Ascending aorta (tissue), 2 donors: ENCODE data around the gene RUNX2. TPM values are rescaled to one million over a fixed set of nuclear protein-coding genes. Genes with fewer than 3 reads are reported as not detected.

Experiments used
- DNase-seq, 2 donors: peaks; one replicate each; pipeline ENCODE4 v3.0.0-alpha.2; 2019; ENCODE audit warnings: low spot score in 2 of 2
- H3K27ac ChIP-seq, 2 donors: fragments of 200-600 bp; sonication (generic); one replicate each; pipeline ENCODE4 v1.5.1; 2016 to 2017; ENCODE audit warnings: mild to moderate bottlenecking in 1 of 2
- H3K27me3 ChIP-seq: fragments of 200-600 bp; sonication (generic); one replicate; pipeline ENCODE4 v1.5.1; 2017
- H3K36me3 ChIP-seq, 2 donors: fragments of 200-600 bp; sonication (generic); one replicate each; pipeline ENCODE4 v1.5.1; 2016
- H3K4me1 ChIP-seq, 2 donors: fragments of 200-600 bp; sonication (generic); one replicate each; pipeline ENCODE4 v1.5.1; 2016 to 2017; ENCODE audit warnings: mild to moderate bottlenecking in 1 of 2
- H3K4me3 ChIP-seq, 2 donors: fragments of 200-600 bp; sonication (generic); one replicate each; pipeline ENCODE4 v1.5.1; 2016 to 2017; ENCODE audit warnings: mild to moderate bottlenecking in 1 of 2
- H3K9me3 ChIP-seq, 2 donors: fragments of 200-600 bp; sonication (generic); one replicate each; pipeline ENCODE4 v1.5.1; 2016
- intact Hi-C: fragments of 100-400 bp; cut with DNase I; formaldehyde crosslinking; loops from one replicate; pipeline ENCODE4 v1.15.1; 2023
- total RNA-seq: library from RNA; depleted of rRNA; stranded (reverse); fragments of >200 nt; gene quantifications from one replicate; pipeline ENCODE4 v1.1.0, GENCODE V29; 2016
- TF ChIP-seq, protein P1 (sequence below), 3 experiments: fragments of 200-600 bp in 2 of 3; fragments of 450-650 bp in 1 of 3; sonication (generic) in 2 of 3; IDR thresholded peaks; one replicate each; pipeline ENCODE4 v1.5.1; 2016 to 2019; ENCODE audit warnings: antibody characterized with exemption in 3 of 3, mild to moderate bottlenecking in 1 of 3, moderate library complexity in 1 of 3

Gene RUNX2
- total RNA-seq, 1 donor from 2014 or later = 0.21 TPM

DNA sequence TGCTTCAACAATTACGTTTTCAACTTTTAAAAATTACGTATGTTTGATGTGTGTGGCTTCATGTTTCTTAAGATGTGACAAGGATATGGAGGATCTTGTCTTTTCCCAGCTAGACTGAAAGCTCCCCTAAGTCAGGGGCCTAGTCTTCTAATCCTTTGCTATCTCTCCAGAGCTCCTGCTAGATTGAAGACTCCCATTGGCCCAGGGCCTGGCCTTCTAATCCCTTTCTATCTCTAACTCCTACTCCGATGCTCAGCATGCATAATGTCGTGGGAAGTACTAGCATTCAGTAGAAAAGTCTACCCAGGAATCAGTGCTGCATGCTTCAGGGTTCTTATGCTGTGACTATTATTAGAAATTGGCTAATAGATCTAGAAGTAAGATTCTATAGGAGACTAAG lies 194.4 kb downstream of the RUNX2 start:
- H3K27ac ChIP-seq = no peak overlapping the region
- no peak overlapping the region for H3K4me3 ChIP-seq
- TF ChIP-seq, protein P1, sequence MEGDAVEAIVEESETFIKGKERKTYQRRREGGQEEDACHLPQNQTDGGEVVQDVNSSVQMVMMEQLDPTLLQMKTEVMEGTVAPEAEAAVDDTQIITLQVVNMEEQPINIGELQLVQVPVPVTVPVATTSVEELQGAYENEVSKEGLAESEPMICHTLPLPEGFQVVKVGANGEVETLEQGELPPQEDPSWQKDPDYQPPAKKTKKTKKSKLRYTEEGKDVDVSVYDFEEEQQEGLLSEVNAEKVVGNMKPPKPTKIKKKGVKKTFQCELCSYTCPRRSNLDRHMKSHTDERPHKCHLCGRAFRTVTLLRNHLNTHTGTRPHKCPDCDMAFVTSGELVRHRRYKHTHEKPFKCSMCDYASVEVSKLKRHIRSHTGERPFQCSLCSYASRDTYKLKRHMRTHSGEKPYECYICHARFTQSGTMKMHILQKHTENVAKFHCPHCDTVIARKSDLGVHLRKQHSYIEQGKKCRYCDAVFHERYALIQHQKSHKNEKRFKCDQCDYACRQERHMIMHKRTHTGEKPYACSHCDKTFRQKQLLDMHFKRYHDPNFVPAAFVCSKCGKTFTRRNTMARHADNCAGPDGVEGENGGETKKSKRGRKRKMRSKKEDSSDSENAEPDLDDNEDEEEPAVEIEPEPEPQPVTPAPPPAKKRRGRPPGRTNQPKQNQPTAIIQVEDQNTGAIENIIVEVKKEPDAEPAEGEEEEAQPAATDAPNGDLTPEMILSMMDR (IDR thresholded peaks at IDR 0.05) = no peak
- H3K27me3 ChIP-seq = no peaks in the 10 kb centered on the region
- H3K4me1 ChIP-seq = no peaks in the 10 kb centered on the region
- H3K9me3 ChIP-seq = no peaks in the 10 kb centered on the region
- DNase-seq = no peak
- H3K36me3 ChIP-seq = no peaks in the 10 kb centered on the region
- intact Hi-C loops = no loop called here

DNA sequence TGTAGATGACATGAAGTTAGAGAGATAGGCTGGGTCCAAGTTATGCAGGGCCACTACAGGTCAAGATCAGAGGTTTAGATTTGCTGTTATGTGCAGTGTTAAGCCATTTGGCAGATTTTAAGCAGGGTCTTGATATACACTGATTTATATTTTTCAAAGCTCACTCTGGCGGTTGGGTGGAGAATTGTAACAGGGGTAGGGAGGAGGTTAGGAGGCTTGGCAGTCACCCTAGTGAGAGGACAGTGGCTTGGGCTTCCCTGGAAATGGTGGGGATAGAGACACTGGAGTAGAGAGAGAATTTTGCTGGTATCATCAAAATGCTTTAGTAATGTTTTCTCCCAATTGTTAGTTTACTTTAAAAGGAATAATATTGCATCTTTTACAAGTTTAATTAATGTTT lies 199.1 kb downstream of the RUNX2 start:
- intact Hi-C loops = no loop called here
- no peak for DNase-seq
- Histone ChIP-seq H3K36me3 (no peaks in the 10 kb centered on the region), H3K4me3 (no peak overlapping the region), H3K27ac (no peak overlapping the region), H3K27me3 (no peaks in the 10 kb centered on the region), H3K4me1 (no peaks in the 10 kb centered on the region), H3K9me3 (no peaks in the 10 kb centered on the region)
- TF ChIP-seq, protein P1 (IDR thresholded peaks at IDR 0.05) = no peak

DNA sequence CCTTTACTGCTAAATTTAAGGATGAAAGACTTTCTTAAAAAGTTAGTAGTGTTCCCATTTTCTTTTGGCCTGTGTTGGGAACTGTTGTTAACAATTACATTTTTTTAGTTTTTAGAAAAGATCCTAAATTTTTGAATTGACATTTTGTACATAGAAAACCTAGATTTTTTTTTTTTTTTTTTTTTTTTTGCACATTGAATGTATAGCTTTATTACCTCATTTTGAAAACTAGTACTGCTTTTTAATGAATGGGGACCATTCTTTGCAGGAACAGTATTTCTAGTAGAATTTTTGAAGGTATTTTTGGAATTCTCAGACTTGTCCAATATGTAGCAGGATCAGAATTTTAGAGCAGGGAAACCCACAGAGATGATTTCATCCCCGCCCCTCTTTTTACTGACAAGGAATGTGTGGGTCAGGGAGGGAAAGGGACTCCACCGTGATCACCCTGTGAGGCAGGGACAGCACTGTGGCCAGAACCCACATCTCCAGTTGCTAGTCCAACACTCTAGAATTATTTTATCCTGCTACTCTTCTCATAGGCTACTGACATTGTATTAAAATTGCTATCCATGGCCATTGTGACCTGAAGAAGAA lies 204.0 kb downstream of the RUNX2 start:
- Histone ChIP-seq H3K27me3 (no peaks in the 10 kb centered on the region), H3K4me3 (no peak overlapping the region), H3K27ac (no peak overlapping the region), H3K4me1 (no peaks in the 10 kb centered on the region), H3K9me3 (no peaks in the 10 kb centered on the region), H3K36me3 (no peaks in the 10 kb centered on the region)
- TF ChIP-seq, protein P1 (IDR thresholded peaks at IDR 0.05) = no peak
- DNase-seq = no peak
- intact Hi-C loops = no loop called here

DNA sequence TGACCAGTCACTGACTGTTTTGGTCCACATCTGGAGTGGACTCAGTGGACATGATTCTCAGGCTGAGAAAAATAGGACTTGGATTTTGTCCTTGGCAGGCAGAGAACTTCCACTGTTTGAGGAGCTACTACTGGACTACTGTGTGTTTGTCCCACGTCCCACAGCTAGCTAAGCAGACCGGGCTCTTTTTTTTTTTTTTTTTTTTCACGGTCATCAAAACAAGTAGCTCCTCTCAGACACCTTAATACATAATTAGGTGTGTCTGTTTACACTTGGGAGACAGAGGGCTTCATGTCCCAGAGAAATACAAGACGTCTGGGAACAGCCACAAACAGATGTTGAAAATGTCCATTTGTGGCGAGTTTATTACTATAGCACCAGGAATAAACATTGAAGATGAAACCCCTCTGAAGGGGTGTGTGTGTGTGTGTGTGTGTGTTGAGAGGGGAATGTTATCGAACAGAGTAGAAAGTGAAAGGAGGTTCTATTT lies 204.6 kb downstream of the RUNX2 start:
- intact Hi-C loops = no loop called here
- Histone ChIP-seq H3K27ac (no peak overlapping the region), H3K27me3 (no peaks in the 10 kb centered on the region), H3K4me3 (peak overlapping the region in 1 of 2 donors; percentile 19), H3K4me1 (no peaks in the 10 kb centered on the region), H3K9me3 (no peaks in the 10 kb centered on the region), H3K36me3 (no peaks in the 10 kb centered on the region)
- no peak for DNase-seq
- TF ChIP-seq, protein P1 (IDR thresholded peaks at IDR 0.05) = no peak

DNA sequence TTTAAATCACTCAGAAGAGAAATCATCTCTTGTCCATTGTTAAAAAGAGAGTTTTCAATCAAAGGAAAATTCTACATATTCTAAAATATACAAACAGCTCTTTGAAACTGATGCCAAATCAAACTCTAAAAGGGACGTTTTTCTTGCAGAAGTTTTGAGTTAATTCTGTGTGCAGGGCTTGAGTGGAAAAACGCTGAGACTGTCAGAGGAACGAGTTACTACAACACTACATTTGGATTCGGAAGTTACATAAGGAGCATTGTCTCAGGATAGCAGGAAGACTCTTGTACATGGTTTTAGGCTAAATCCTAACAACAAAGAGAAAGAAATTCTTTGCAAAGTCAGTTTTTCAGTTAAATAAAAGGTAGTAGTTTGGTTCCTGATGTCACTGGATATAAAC lies 205.3 kb downstream of the RUNX2 start:
- Histone ChIP-seq H3K27me3 (no peaks in the 10 kb centered on the region), H3K27ac (no peak overlapping the region), H3K9me3 (no peaks in the 10 kb centered on the region), H3K4me1 (no peaks in the 10 kb centered on the region), H3K4me3 (peak overlapping the region in 1 of 2 donors; percentile 19), H3K36me3 (no peaks in the 10 kb centered on the region)
- DNase-seq = no peak
- intact Hi-C loops = no loop called here
- TF ChIP-seq, protein P1 (IDR thresholded peaks at IDR 0.05) = no peak

DNA sequence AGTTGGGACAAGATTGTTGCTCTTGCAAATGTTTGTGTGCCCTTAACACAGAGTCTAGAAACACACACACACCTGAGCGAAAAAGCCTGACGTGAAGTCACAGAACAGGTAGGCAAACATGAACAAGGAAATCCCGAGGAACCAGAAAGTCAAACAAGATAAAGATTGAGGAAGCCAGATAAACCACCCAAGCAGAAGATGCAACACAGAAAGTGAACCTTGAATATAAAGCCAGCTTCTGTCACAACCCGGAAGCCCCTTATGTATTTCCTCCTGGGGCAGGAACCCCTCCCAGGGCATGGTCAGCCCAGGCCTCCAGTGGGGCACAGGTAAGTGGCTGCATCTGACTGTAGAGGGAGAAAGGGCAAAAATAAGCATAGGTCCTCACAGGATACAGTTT lies 207.8 kb downstream of the RUNX2 start:
- Histone ChIP-seq H3K9me3 (no peaks in the 10 kb centered on the region), H3K4me3 (no peak overlapping the region), H3K27ac (no peak overlapping the region), H3K36me3 (no peaks in the 10 kb centered on the region), H3K27me3 (no peaks in the 10 kb centered on the region), H3K4me1 (no peaks in the 10 kb centered on the region)
- TF ChIP-seq, protein P1 (IDR thresholded peaks at IDR 0.05) = no peak
- intact Hi-C loops = no loop called here
- DNase-seq = no peak
